IMR-90 (cell line): ENCODE results near the gene RNU6-9.

Experiments
- BHLHE40 ChIP-seq: fragments of 150-350 bp; IDR thresholded peaks from 2 replicates; pipeline ENCODE4 v1.6.1; 2016; ENCODE audit warnings: mild to moderate bottlenecking, low read depth, low read length
- CEBPB ChIP-seq: IDR thresholded peaks from 2 replicates; pipeline ENCODE4 v1.6.1; 2012; ENCODE audit warnings: low read depth, low read length, improper control_type of control experiment
- CHD1 ChIP-seq: IDR thresholded peaks from 2 replicates; pipeline ENCODE4 v1.6.1; 2012; ENCODE audit warnings: low read depth, low read length, improper control_type of control experiment
- FOS ChIP-seq: fragments of 150-350 bp; IDR thresholded peaks from 2 replicates; pipeline ENCODE4 v1.6.1; 2016; ENCODE audit warnings: low read depth, low read length
- MAFK ChIP-seq: IDR thresholded peaks from 2 replicates; pipeline ENCODE4 v1.6.1; 2012; ENCODE audit warnings: low read depth, low read length, improper control_type of control experiment
- MXI1 ChIP-seq: IDR thresholded peaks from 2 replicates; pipeline ENCODE4 v1.6.1; 2012; ENCODE audit warnings: low read depth, mild to moderate bottlenecking, low read length, moderate library complexity, borderline replicate concordance
- POLR2A ChIP-seq: IDR thresholded peaks from 2 replicates; pipeline ENCODE4 v1.6.1; 2012; ENCODE audit warnings: mild to moderate bottlenecking, low read depth, low read length
- RAD21 ChIP-seq: IDR thresholded peaks from 2 replicates; pipeline ENCODE4 v1.6.1; 2012; ENCODE audit warnings: low read length, improper control_type of control experiment
- RCOR1 ChIP-seq: IDR thresholded peaks from 2 replicates; pipeline ENCODE4 v1.6.1; 2012; ENCODE audit warnings: mild to moderate bottlenecking, low read length, improper control_type of control experiment; ENCODE audit not compliant: insufficient replicate concordance
- RFX5 ChIP-seq: IDR thresholded peaks from 2 replicates; pipeline ENCODE4 v1.8.0; 2012; ENCODE audit warnings: low read depth, mild to moderate bottlenecking, low read length, moderate library complexity
- SMC3 ChIP-seq: fragments of 150-350 bp; IDR thresholded peaks from 2 replicates; pipeline ENCODE4 v1.6.1; 2016; ENCODE audit warnings: low read depth, mild to moderate bottlenecking, antibody characterized with exemption, low read length, moderate library complexity
- USF2 ChIP-seq: fragments of 150-350 bp; IDR thresholded peaks from 2 replicates; pipeline ENCODE4 v1.6.1; 2017; ENCODE audit warnings: mild to moderate bottlenecking, antibody characterized with exemption, low read length, low read depth
- TF ChIP-seq, protein P1 (sequence below): conservative IDR thresholded peaks from 2 replicates; pipeline ENCODE4 v1.5.1; 2012; ENCODE audit warnings: mild to moderate bottlenecking, low read depth, low read length, improper control_type of control experiment

GRCh38 chr19:858284-858683 lies 35.0 kb upstream of the RNU6-9 start:
- TF ChIP-seq, protein P1, sequence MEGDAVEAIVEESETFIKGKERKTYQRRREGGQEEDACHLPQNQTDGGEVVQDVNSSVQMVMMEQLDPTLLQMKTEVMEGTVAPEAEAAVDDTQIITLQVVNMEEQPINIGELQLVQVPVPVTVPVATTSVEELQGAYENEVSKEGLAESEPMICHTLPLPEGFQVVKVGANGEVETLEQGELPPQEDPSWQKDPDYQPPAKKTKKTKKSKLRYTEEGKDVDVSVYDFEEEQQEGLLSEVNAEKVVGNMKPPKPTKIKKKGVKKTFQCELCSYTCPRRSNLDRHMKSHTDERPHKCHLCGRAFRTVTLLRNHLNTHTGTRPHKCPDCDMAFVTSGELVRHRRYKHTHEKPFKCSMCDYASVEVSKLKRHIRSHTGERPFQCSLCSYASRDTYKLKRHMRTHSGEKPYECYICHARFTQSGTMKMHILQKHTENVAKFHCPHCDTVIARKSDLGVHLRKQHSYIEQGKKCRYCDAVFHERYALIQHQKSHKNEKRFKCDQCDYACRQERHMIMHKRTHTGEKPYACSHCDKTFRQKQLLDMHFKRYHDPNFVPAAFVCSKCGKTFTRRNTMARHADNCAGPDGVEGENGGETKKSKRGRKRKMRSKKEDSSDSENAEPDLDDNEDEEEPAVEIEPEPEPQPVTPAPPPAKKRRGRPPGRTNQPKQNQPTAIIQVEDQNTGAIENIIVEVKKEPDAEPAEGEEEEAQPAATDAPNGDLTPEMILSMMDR = no peak
- TF ChIP-seq CEBPB (no peak), RAD21 (no peak), RCOR1 (no peak), CHD1 (no peak), MAFK (no peak), USF2 (no peak), MXI1 (no peak), POLR2A (no peak), SMC3 (no peak), BHLHE40 (no peak), FOS (no peak), RFX5 (no peak)
